ENCODE data around the gene TCERG1.
A peak's percentile ranks its signal among the peaks of the same experiment; 100 is the strongest.

Gene TCERG1

DNA sequence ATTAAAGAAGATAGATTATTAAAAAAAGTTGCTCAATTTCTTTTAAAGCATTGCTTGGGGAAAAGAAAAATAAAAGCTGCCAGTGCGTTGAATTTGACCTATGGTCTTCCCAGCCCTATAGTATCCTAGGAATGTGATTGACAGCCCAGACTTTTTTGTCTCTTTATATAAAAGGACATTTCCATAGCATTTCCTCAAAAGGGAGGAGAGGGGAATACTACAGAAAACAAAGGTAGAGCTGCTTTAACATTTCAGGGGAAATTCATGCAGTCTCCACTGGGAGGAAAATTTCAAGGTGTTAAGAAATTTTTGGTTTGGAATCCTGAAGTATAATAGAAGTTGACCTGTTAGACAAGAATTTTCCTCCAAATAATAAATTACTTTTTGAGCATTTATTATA lies 86.7 kb downstream of the TCERG1 start:
- no peak for DNase-seq (ENCODE audit: low read depth in 2 of 2)
- no peak overlapping the region for H3K4me3 ChIP-seq (replicated peaks in 1 of 2; ENCODE audit: low read depth in 2 of 2, low read length in 2 of 2)
- TF ChIP-seq, protein P1, sequence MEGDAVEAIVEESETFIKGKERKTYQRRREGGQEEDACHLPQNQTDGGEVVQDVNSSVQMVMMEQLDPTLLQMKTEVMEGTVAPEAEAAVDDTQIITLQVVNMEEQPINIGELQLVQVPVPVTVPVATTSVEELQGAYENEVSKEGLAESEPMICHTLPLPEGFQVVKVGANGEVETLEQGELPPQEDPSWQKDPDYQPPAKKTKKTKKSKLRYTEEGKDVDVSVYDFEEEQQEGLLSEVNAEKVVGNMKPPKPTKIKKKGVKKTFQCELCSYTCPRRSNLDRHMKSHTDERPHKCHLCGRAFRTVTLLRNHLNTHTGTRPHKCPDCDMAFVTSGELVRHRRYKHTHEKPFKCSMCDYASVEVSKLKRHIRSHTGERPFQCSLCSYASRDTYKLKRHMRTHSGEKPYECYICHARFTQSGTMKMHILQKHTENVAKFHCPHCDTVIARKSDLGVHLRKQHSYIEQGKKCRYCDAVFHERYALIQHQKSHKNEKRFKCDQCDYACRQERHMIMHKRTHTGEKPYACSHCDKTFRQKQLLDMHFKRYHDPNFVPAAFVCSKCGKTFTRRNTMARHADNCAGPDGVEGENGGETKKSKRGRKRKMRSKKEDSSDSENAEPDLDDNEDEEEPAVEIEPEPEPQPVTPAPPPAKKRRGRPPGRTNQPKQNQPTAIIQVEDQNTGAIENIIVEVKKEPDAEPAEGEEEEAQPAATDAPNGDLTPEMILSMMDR (IDR thresholded peaks at IDR 0.05; ENCODE audit: low read depth, low read length), result no peak

DNA sequence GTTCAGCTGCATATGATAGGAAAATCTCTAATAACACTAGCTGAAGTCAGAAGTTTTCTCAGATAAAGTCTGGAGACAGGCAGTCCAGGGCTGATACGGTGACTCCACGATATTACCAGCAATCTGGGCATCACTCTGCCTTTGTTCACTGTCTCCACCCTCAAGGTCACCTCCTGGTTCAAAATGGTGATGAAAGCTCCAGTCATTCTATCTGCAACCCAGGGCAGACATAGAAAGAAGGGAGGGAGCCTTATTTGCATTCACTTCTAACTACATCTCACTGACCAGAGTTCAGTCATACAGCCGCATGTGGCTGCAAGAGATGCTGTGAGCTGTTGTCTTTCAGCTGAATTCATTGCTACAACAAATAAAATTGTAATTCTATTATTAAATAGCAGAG lies 91.3 kb downstream of the TCERG1 start:
- TF ChIP-seq, protein P1 (IDR thresholded peaks at IDR 0.05; ENCODE audit: low read depth, low read length), result no peak
- H3K4me3 ChIP-seq (replicated peaks in 1 of 2; ENCODE audit: low read depth in 2 of 2, low read length in 2 of 2), result no peak overlapping the region
- DNase-seq (ENCODE audit: low read depth in 2 of 2), result no peak

DNA sequence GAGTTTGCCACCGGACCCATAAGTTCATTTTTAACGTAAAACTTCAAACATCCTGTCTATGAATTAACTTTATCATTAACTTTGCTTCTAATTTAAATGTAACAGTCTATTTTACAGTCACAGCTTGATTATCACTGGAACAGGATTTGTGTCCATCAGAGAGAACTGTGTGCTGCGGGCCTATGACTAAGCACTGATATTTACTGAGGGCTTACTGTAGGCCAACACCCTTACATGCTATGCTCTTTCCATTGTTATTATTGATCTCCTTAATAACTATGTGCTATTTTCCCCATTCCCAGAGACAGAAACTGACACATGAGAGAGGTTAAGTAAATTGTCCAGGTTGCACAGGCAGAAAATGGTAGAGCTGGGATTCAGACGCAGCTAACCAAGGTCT lies 92.8 kb downstream of the TCERG1 start:
- no peak overlapping the region for H3K4me3 ChIP-seq (replicated peaks in 1 of 2; ENCODE audit: low read depth in 2 of 2, low read length in 2 of 2)
- TF ChIP-seq, protein P1 (IDR thresholded peaks at IDR 0.05; ENCODE audit: low read depth, low read length), result no peak
- DNase-seq (ENCODE audit: low read depth in 2 of 2), result no peak

DNA sequence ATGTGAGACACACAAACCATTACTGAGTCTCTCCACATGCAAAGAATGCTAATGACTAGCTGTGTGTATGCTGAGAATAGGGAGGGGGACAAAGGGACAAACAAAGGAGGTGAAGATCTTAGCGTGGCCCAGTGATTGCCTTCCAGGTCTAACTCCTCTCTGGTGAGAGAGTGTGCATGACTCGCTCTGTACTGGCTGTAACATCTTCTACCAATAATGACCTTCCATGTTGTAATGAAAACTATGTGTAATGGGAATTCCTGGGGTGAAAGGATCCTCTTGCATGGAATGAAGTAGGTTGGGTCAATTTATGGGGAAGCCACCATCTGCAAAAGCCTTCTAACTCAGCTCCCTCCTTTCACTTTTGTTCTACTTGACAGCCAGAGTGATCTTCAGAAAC lies 93.3 kb downstream of the TCERG1 start:
- DNase-seq (ENCODE audit: low read depth in 2 of 2), result peak in 1 of 2 donors; percentile 4
- TF ChIP-seq, protein P1 (IDR thresholded peaks at IDR 0.05; ENCODE audit: low read depth, low read length), result no peak
- H3K4me3 ChIP-seq (replicated peaks in 1 of 2; ENCODE audit: low read depth in 2 of 2, low read length in 2 of 2), result no peak overlapping the region

DNA sequence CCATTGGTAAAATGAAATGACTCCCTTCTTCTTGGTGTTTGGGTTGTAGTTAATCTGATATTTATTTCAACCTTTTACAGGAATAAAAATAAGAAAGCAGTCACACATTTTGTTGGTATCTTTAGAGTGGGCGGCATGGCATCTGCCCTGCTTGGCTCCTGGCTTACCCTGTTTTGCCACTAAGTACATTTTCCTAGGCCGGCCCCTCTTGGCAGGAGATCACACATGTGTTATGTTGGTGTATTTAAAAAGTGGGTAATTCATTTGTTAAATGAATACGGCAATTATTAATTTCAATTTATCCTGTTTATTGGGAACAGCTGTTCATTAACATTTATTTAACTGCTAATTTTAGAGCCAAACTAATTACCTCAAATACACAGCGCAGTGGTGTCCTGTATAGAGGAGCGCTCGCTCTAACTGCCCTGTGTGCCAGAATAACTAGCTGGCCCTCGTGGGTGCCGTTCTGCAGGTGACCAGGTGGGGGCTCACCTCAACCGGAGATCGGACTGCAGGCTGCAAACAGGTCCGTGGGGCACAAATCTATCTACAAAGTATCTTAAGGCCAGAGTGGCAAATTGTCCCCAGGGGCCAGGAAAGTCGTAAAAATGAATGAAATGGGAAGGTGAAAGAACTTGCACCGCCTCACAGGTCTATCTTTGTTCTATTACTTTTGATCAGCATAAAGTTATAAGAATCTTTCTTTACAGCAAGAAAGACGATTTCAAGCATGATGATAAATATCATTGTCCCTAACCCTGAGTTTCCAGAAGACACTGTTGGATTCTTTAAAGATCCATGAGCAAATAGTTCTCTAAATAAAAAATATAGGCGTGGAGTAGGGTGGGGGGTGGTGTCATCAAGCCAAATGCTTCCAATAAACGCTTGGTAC lies 95.1 kb downstream of the TCERG1 start:
- no peak overlapping the region for H3K4me3 ChIP-seq (replicated peaks in 1 of 2; ENCODE audit: low read depth in 2 of 2, low read length in 2 of 2)
- DNase-seq (ENCODE audit: low read depth in 2 of 2), result peak; percentile 68 to 71

DNA sequence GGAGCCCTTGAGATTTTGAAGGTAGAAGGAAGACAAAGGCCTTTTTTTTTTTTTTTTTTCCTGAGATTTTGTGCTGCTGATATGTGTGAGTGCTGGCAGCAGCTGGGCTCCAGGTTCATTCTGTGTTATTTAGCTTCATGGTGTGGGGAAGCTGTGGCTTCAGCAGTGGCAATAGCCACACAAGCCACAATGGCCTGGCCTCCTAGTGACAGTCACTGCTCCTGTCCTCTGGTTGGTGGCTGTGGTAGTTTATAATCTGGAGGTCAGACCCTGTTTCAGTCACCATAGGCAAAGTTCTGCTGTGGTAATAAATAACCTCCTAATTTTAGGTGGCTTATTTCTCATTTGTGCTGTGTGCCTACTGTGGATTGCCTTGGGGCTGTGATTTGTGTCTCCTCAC lies 97.1 kb downstream of the TCERG1 start:
- H3K4me3 ChIP-seq (replicated peaks in 1 of 2; ENCODE audit: low read depth in 2 of 2, low read length in 2 of 2), result no peak overlapping the region
- no peak for DNase-seq (ENCODE audit: low read depth in 2 of 2)
- TF ChIP-seq, protein P1 (IDR thresholded peaks at IDR 0.05; ENCODE audit: low read depth, low read length), result no peak

More for the DNA sequence above, 95.1 kb downstream of the TCERG1 start:
- TF ChIP-seq, protein P1 (IDR thresholded peaks at IDR 0.05; ENCODE audit: low read depth, low read length), result peak; percentile 93
